Fibroblast of mammary gland (primary cell): Measurements from ENCODE around the gene MYL9.

Experiments
- DNase-seq: peaks from one replicate; pipeline ENCODE4 v3.0.0-alpha.2; 2010; ENCODE audit warnings: low read depth
- H3K4me3 ChIP-seq: 2 replicates; pipeline ENCODE4 v1.5.1; 2011; ENCODE audit warnings: low read depth, mild to moderate bottlenecking, low read length, moderate library complexity; ENCODE audit not compliant: control insufficient read depth
- TF ChIP-seq, protein P1 (sequence below): conservative IDR thresholded peaks from 2 replicates; pipeline ENCODE4 v1.5.1; 2011; ENCODE audit warnings: low read depth, low read length, inconsistent platforms; ENCODE audit not compliant: control insufficient read depth, insufficient read depth

The MYL9 gene

DNA sequence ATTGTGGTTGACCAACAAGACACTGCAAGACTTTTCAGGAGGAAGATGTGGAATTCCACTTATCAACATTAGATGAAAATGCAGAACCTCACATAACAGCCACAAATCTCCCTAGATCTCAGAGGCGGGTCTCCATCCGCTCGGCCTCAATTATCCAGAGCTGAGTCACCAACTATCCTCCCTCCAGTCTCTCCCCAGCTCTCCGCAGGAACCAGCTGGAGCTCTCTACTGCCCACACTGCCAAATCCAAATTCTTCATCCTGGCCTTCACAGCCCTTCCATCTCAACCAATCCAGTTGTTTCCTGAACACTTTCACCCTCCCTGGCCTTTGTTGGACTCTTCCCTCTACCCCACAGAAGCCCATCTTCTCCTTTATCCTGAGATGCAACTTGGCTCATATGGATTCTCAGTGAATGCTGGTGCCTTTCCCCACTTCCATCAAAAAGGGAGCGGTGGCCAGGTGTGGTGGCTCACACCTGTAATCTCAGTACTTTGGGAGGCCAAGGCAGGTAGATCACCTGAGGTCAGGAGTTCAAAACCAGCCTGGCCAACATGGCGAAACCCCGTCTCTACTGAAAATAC, 28.6 kb downstream of the MYL9 start:
- TF ChIP-seq, protein P1, sequence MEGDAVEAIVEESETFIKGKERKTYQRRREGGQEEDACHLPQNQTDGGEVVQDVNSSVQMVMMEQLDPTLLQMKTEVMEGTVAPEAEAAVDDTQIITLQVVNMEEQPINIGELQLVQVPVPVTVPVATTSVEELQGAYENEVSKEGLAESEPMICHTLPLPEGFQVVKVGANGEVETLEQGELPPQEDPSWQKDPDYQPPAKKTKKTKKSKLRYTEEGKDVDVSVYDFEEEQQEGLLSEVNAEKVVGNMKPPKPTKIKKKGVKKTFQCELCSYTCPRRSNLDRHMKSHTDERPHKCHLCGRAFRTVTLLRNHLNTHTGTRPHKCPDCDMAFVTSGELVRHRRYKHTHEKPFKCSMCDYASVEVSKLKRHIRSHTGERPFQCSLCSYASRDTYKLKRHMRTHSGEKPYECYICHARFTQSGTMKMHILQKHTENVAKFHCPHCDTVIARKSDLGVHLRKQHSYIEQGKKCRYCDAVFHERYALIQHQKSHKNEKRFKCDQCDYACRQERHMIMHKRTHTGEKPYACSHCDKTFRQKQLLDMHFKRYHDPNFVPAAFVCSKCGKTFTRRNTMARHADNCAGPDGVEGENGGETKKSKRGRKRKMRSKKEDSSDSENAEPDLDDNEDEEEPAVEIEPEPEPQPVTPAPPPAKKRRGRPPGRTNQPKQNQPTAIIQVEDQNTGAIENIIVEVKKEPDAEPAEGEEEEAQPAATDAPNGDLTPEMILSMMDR, result no peak
- peak; percentile 57 for DNase-seq
- H3K4me3 ChIP-seq, result no peak overlapping the region

DNA sequence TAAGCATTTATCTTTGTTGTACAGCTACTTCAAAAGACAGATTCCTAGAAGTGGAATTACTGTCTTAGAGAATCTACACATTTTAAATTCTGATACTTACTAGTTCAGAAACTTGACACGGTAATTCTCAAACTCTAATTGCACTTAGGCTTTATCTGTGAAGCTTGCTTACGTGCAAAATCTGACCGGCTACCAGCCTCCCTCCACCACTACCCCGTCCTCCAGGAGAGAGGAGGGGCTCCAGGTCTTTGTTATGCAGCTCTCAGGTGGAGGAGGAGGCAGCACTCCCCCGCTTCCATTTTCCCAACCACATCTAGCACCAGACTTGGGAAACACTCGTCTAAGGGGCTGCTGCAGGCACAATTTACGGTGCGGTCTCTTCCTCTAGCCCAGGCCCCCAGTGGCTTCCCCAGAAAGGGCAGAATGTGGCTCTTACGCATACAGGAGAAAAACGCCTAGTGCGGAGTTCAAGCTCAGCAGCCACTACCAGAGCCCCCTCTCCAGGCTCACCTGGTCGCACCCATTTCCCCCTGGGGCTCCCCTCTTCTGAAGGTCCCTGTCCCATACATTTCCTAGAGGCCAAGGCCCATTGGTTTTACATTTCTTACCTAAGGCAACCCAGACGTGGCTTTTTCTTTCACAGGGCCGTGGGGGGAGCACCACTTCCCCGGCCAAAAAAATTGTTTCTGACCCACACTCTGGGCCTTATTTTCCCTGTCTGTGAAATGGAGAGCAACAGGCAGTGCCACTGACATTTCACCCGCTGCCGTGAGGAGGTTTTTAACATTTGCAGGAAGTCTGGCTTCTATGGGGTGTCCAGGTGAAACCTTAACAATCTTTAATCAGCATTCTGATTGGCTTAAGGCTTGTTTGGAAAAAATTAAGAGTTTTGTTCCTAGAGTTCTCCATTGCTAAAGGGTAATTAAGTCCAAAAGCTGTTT, 30.5 kb downstream of the MYL9 start:
- H3K4me3 ChIP-seq, result no peak overlapping the region
- no peak for DNase-seq
- TF ChIP-seq, protein P1, result no peak

DNA sequence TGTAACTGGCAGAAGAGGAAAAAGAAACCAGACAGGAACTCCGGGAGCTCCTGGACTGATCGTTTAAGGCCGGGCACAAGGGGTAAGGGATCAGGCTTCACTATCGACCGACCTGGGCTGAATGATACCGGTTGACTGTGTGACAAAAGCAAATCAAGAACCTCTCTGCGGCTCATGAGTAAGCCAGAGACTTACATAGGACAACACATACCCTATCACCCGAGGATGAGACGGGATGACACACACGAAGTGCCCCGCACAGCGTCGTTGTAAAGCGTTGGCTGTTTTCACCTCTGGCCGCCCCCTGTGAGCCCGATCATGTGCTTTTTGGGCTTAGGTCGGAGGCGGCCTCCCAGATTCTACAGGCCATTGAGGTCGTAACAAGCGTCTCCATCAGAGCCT, 31.4 kb downstream of the MYL9 start:
- TF ChIP-seq, protein P1, result no peak
- H3K4me3 ChIP-seq, result peak overlapping the region; percentile 26
- peak; percentile 37 for DNase-seq

DNA sequence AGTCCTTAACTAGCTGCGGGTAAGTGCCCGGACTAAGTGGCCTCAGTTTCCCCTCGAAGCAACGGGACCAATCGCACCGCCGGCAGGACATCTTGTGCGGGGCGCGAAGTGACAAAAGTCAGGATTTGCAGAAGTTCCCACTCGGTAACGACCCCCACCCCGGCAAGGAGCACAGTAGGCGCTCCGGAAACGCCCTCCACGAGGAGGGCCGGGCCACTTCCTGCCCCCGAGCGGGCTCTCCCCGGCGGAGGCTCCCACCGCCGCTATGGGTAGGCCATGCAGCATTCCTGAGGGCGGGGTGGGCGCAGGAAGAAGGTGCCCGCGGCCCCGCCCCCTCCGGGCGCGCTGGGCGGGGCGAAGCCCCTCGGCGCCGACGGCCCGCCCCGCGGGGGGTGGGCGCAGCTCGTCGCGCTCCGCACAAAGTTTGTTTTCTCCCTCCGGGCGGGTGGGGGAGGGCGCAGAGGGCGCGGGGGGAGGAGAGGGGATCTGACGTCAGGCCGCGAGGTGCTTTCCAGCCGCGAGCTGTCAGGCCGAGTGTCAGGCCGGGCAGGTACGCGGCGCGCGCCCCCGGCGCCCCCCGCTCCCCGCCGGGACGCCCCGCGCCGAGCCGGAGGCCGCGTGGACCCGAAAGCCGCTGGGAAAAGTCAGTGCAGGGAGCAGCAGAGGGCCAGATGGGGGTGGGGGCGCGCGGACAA, 31.9 kb downstream of the MYL9 start, which contains the start of gene TGIF2:
Gene TGIF2, plus strand, starts transcription at position 495 of the 695 bp plus-strand sequence. CDS start 5,178 bp downstream, outside the sequence.
- TF ChIP-seq, protein P1, result no peak
- peak; percentile 46 for DNase-seq
- H3K4me3 ChIP-seq, result peak within 1 kb of the TSS; percentile 60

DNA sequence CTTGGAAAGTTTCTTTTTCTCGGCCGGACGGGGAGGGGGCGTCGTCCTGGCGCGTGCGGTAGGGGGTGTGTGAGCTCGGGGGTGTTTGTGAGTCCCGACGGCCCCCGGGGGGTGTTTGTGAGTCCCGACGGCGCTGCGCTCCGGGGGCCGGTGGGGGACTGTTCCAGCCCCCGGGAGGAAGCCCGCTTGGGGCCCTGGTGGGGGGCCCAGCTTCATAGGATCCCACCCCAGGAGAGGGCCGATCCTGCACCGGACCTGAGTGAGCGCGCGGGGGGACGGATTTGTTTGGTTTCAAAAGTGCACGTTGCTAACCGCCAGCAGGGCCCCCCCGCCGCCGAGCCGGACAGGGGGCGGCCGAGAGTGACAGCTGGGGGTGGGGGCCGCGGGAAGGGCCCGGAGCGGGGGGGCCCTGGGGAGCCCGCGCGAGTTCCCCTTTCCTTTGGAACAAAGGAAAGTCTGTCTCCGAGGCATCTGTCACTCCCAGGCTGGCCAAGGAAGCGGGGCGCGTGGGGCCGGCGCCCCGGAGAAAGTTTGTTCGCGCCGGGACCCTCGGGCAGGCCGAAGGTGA, 32.6 kb downstream of the MYL9 start:
- DNase-seq, result no peak
- TF ChIP-seq, protein P1, result no peak
- H3K4me3 ChIP-seq, result peak overlapping the region; percentile 60
